Jurkat, Clone E6-1 (cell line): ENCODE results near the gene AZU1.

ENCODE experiments used
- DNase-seq: peaks from one replicate; pipeline ENCODE4 v3.0.0-alpha.2; 2011; ENCODE audit warnings: low read depth, low spot score
- H3K4me3 ChIP-seq: 2 replicates; pipeline ENCODE4 v1.5.1; 2011; ENCODE audit warnings: mild to moderate bottlenecking, low read length, control low read depth, moderate library complexity

The AZU1 gene

GRCh38 chr19:862581-863314 lies 35.1 kb downstream of the AZU1 start:
- H3K4me3 ChIP-seq = no peak overlapping the region
- DNase-seq = peak; percentile 46

- H3K4me3 ChIP-seq = no peak overlapping the region
- no peak for DNase-seq
Observed at GRCh38 chr19:863315-863620, 35.6 kb downstream of the AZU1 start.

GRCh38 chr19:866769-867300 lies 39.2 kb downstream of the AZU1 start:
- no peak overlapping the region for H3K4me3 ChIP-seq
- DNase-seq = no peak

GRCh38 chr19:867301-867793 lies 39.7 kb downstream of the AZU1 start:
- DNase-seq = no peak
- no peak overlapping the region for H3K4me3 ChIP-seq

- no peak for DNase-seq
- no peak overlapping the region for H3K4me3 ChIP-seq
Observed at GRCh38 chr19:867855-868457, 40.3 kb downstream of the AZU1 start.

- no peak for DNase-seq
- no peak overlapping the region for H3K4me3 ChIP-seq
Observed at GRCh38 chr19:868458-869244, 41.0 kb downstream of the AZU1 start.

GRCh38 chr19:869245-870177 lies 41.9 kb downstream of the AZU1 start:
- DNase-seq = no peak

GRCh38 chr19:870314-870713 lies 42.7 kb downstream of the AZU1 start:
- DNase-seq = no peak
- no peak overlapping the region for H3K4me3 ChIP-seq

More at GRCh38 chr19:869245-870177, 41.9 kb downstream of the AZU1 start:
- no peak overlapping the region for H3K4me3 ChIP-seq

GRCh38 chr19:870963-871401 lies 43.3 kb downstream of the AZU1 start:
- DNase-seq = no peak
- no peak overlapping the region for H3K4me3 ChIP-seq

GRCh38 chr19:871446-872265 lies 44.0 kb downstream of the AZU1 start:
- no peak for DNase-seq
- peak overlapping the region; percentile 3; the same call in 1 of the 2 replicates for H3K4me3 ChIP-seq

GRCh38 chr19:872266-872951 lies 44.8 kb downstream of the AZU1 start:
- peak overlapping the region; percentile 7; the same call in 1 of the 2 replicates for H3K4me3 ChIP-seq
- peak; percentile 90 for DNase-seq

- no peak overlapping the region for H3K4me3 ChIP-seq
- DNase-seq = peak; percentile 92
Observed at GRCh38 chr19:873084-873483, 45.4 kb downstream of the AZU1 start.

- DNase-seq = no peak
- H3K4me3 ChIP-seq = no peak overlapping the region
Observed at GRCh38 chr19:873561-874041, 46.0 kb downstream of the AZU1 start.

- no peak for DNase-seq
- H3K4me3 ChIP-seq = no peak overlapping the region
Observed at GRCh38 chr19:875265-875879, 47.7 kb downstream of the AZU1 start.

GRCh38 chr19:876089-876488 lies 48.5 kb downstream of the AZU1 start:
- no peak for DNase-seq
- no peak overlapping the region for H3K4me3 ChIP-seq

GRCh38 chr19:876780-877314 lies 49.2 kb downstream of the AZU1 start:
- no peak for DNase-seq
- H3K4me3 ChIP-seq = no peak overlapping the region
